ENCODE results near the gene SPON2.

Gene SPON2

GRCh38 chr4:1207603-1208265 lies 35.4 kb upstream of the SPON2 start:
- Histone ChIP-seq H3K27me3 (ENCODE audit: insufficient read depth, low read length, poor library complexity) (no peaks in the 10 kb centered on the region), H3K4me1 (ENCODE audit: insufficient read depth, low read length) (peaks cover 25% of the 10 kb centered on the region), H4K20me1 (ENCODE audit: insufficient read depth, low read length) (peaks cover 5% of the 10 kb centered on the region; the same call in 1 of the 2 replicates), H3K27ac (ENCODE audit: low read length) (no peak overlapping the region), H3K4me3 (ENCODE audit: low read depth in 1 of 2, low read length in 2 of 2) (no peak overlapping the region), H2AFZ (ENCODE audit: low read depth, low read length) (no peak overlapping the region), H3K36me3 (ENCODE audit: insufficient read depth, low read length) (peaks cover 24% of the 10 kb centered on the region), H3K9me3 (ENCODE audit: insufficient read depth, low read length, severe bottlenecking) (no peaks in the 10 kb centered on the region), H3K9ac (ENCODE audit: low read depth, low read length) (no peak overlapping the region), H3K79me2 (ENCODE audit: insufficient read depth, low read length) (no peaks in the 10 kb centered on the region), H3K4me2 (ENCODE audit: insufficient read depth, low read length) (no peak overlapping the region)
- TF ChIP-seq, protein P1, sequence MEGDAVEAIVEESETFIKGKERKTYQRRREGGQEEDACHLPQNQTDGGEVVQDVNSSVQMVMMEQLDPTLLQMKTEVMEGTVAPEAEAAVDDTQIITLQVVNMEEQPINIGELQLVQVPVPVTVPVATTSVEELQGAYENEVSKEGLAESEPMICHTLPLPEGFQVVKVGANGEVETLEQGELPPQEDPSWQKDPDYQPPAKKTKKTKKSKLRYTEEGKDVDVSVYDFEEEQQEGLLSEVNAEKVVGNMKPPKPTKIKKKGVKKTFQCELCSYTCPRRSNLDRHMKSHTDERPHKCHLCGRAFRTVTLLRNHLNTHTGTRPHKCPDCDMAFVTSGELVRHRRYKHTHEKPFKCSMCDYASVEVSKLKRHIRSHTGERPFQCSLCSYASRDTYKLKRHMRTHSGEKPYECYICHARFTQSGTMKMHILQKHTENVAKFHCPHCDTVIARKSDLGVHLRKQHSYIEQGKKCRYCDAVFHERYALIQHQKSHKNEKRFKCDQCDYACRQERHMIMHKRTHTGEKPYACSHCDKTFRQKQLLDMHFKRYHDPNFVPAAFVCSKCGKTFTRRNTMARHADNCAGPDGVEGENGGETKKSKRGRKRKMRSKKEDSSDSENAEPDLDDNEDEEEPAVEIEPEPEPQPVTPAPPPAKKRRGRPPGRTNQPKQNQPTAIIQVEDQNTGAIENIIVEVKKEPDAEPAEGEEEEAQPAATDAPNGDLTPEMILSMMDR (IDR thresholded peaks at IDR 0.05; ENCODE audit: borderline replicate concordance, extremely low read depth, low read length, poor library complexity, severe bottlenecking) = no peak
- TF ChIP-seq EZH2 (IDR thresholded peaks at IDR 0.05; ENCODE audit: borderline replicate concordance, low read depth, low read length, severe bottlenecking) = no peak
- ATAC-seq (ENCODE audit: insufficient read depth, low read depth) = no peak
- DNase-seq = no peak

GRCh38 chr4:1207157-1207470 lies 34.7 kb upstream of the SPON2 start:
- Histone ChIP-seq H3K4me2 (ENCODE audit: insufficient read depth, low read length) (no peak overlapping the region), H4K20me1 (ENCODE audit: insufficient read depth, low read length) (no peaks in the 10 kb centered on the region), H3K27me3 (ENCODE audit: insufficient read depth, low read length, poor library complexity) (no peaks in the 10 kb centered on the region), H2AFZ (ENCODE audit: low read depth, low read length) (no peak overlapping the region), H3K79me2 (ENCODE audit: insufficient read depth, low read length) (no peaks in the 10 kb centered on the region), H3K27ac (ENCODE audit: low read length) (no peak overlapping the region), H3K4me3 (ENCODE audit: low read depth in 1 of 2, low read length in 2 of 2) (no peak overlapping the region), H3K9me3 (ENCODE audit: insufficient read depth, low read length, severe bottlenecking) (no peaks in the 10 kb centered on the region), H3K36me3 (ENCODE audit: insufficient read depth, low read length) (peaks cover 18% of the 10 kb centered on the region), H3K9ac (ENCODE audit: low read depth, low read length) (no peak overlapping the region), H3K4me1 (ENCODE audit: insufficient read depth, low read length) (peaks cover 31% of the 10 kb centered on the region)
- ATAC-seq (ENCODE audit: insufficient read depth, low read depth) = no peak
- DNase-seq = no peak
- TF ChIP-seq, protein P1 (IDR thresholded peaks at IDR 0.05; ENCODE audit: borderline replicate concordance, extremely low read depth, low read length, poor library complexity, severe bottlenecking) = no peak
- no peak for TF ChIP-seq EZH2 (IDR thresholded peaks at IDR 0.05; ENCODE audit: borderline replicate concordance, low read depth, low read length, severe bottlenecking)

DNA sequence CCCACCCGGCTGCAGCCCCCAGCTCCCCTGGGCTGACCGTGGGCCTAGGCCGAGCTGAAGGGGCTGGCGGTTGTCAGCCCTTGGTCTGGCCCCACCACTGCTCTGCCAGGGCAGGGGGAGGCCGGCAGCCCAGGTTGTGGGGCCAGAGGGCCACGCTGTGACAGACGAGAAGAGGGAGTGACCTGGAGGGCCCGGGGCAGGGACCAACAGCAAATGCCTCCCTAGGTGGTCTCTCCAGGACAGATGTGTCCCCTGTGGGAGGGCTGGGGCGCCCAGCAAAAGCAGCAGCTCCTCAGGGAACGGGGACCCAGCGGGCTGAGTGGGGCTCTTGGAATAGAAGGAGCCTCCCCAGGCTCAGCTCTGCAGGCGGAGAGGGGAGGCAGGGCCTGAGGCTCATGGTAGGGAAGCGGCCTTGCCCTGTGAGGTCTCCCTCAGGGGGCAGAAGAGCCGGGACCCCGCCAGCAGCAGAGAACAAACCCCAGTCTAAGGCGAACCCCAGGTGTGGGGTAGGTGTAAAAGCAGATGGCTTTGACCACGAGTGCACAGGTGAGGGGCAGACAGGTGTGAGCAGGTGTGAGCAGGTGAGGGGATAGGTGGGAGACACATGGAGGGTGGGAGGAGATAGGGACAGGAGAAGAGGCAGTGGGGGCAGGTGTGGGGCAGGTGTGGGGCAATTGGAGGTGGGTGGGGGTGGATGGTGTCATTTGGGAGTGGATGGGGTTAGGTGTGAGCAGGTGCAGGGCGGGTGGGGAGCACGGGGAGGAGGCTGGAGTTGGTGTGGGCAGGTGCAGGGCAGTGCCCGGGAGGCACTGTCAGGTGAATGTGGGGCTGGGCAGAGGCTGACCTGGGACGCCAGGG lies 34.1 kb upstream of the SPON2 start:
- ATAC-seq (ENCODE audit: insufficient read depth, low read depth) (no peak), DNase-seq (no peak)
- no peak overlapping the region for H3K4me3 ChIP-seq (ENCODE audit: low read depth in 1 of 2, low read length in 2 of 2)
- no peaks in the 10 kb centered on the region for H3K9me3 ChIP-seq (ENCODE audit: insufficient read depth, low read length, severe bottlenecking)
- H3K27ac ChIP-seq (ENCODE audit: low read length) = peak overlapping the region; percentile 35; the same call in 1 of the 2 replicates
- no peak overlapping the region for H2AFZ ChIP-seq (ENCODE audit: low read depth, low read length)
- TF ChIP-seq, protein P1 (IDR thresholded peaks at IDR 0.05; ENCODE audit: borderline replicate concordance, extremely low read depth, low read length, poor library complexity, severe bottlenecking) = no peak
- no peak for TF ChIP-seq EZH2 (IDR thresholded peaks at IDR 0.05; ENCODE audit: borderline replicate concordance, low read depth, low read length, severe bottlenecking)
- no peak overlapping the region for H3K4me2 ChIP-seq (ENCODE audit: insufficient read depth, low read length)
- H3K79me2 ChIP-seq (ENCODE audit: insufficient read depth, low read length) = no peaks in the 10 kb centered on the region
- no peaks in the 10 kb centered on the region for H4K20me1 ChIP-seq (ENCODE audit: insufficient read depth, low read length)
- peaks cover 14% of the 10 kb centered on the region for H3K36me3 ChIP-seq (ENCODE audit: insufficient read depth, low read length)
- H3K9ac ChIP-seq (ENCODE audit: low read depth, low read length) = no peak overlapping the region
- no peaks in the 10 kb centered on the region for H3K27me3 ChIP-seq (ENCODE audit: insufficient read depth, low read length, poor library complexity)
- peaks cover 37% of the 10 kb centered on the region for H3K4me1 ChIP-seq (ENCODE audit: insufficient read depth, low read length)

Data from DND-41 (cell line).